Stimulated activated effector memory CD8-positive, alpha-beta T cell treated with anti-CD3 and anti-CD28 coated beads, Interleukin-12 subunit alpha, Interleukin-12 subunit beta, amount 100 ng/mL, for 72 hours (primary cell): ENCODE data around the gene HOXB6.

Experiments
- ATAC-seq: fragments of 150-1000 bp; cut with Tn5 transposase; 2 replicates; pipeline ENCODE4 v1.10.0; 2021
- DNase-seq, 2 donors: peaks; one replicate each; pipeline ENCODE4 v3.0.0; 2021 to 2022; ENCODE audit warnings: low spot score in 2 of 2
- H3K27ac Mint-ChIP-seq: one replicate; pipeline ENCODE4 v1.8.0; 2022; ENCODE audit warnings: mild to moderate bottlenecking, mixed read lengths
- H3K36me3 Mint-ChIP-seq: one replicate; pipeline ENCODE4 v1.8.0; 2022; ENCODE audit warnings: mild to moderate bottlenecking, mixed read lengths
- H3K4me1 Mint-ChIP-seq: one replicate; pipeline ENCODE4 v1.8.0; 2022; ENCODE audit warnings: mixed read lengths
- H3K4me3 Mint-ChIP-seq: one replicate; pipeline ENCODE4 v1.8.0; 2022; ENCODE audit warnings: mild to moderate bottlenecking, mixed read lengths
- H3K9me3 Mint-ChIP-seq: one replicate; pipeline ENCODE4 v1.8.0; 2022; ENCODE audit warnings: mixed read lengths

The HOXB6 gene

GRCh38 chr17:48546924-48547807 is 57.6 kb downstream of the HOXB6 start:
- no peaks in the 10 kb centered on the region for H3K9me3 Mint-ChIP-seq
- H3K36me3 Mint-ChIP-seq = peaks cover 6% of the 10 kb centered on the region
- DNase-seq = no peak
- no peak overlapping the region for H3K4me3 Mint-ChIP-seq
- peaks cover 19% of the 10 kb centered on the region for H3K4me1 Mint-ChIP-seq
- no peak overlapping the region for H3K27ac Mint-ChIP-seq
- ATAC-seq = no peak

DNA sequence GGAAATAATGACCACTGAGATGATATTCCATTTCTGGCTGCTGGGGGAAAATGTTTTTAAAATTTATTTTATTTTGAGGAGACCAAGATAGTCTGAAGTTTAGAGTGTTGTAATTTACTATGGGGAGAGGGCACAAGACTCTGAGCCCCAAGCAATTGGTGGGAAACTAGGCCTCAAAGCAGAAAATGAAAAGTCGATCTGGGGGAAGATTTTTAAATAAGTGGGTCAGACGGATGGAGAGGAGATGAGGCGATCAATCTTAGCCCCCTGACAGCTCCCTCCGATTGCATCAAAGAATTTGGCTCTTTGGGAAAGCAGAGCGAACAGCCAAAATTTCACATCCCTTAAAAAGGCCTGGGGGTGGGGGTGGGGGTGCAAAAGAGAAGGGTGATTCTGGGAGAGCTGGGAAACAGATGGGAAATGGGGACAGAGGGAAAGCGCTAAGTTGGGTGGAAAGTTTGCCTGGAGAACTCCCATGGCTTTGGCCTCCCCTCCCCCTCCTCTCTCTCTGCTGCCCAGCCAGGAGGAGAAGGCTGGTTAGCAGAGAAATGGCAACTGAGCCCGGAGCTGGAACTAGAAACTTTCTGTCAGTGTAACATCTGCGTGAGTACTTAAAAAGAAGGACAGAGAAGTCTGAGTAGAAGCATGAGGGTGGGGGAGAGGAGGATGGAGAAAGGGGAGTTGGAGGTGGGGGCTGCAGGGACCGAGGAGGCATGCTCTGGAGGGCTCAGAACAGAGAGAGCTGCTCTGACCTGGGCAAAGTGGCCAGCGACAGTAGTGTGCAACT is 58.5 kb downstream of the HOXB6 start:
- Mint-ChIP-seq H3K4me1 (peaks cover 24% of the 10 kb centered on the region), H3K4me3 (no peak overlapping the region), H3K27ac (no peak overlapping the region), H3K9me3 (no peaks in the 10 kb centered on the region), H3K36me3 (peaks cover 6% of the 10 kb centered on the region)
- ATAC-seq (no peak), DNase-seq (no peak)
